Effector memory CD8-positive, alpha-beta T cell (primary cell): Measurements from ENCODE around the gene HBE1.

Source experiments
- ATAC-seq: fragments of 150-1000 bp; cut with Tn5 transposase; replicated peaks from 2 replicates; pipeline ENCODE4 v1.10.0; 2021; ENCODE audit warnings: mild to moderate bottlenecking, moderate library complexity
- DNase-seq, 3 experiments: peaks; one replicate each; pipeline ENCODE4 v3.0.0; 2021
- H3K27ac Mint-ChIP-seq, 2 donors: one replicate each; pipeline ENCODE4 v1.8.0; 2022; ENCODE audit warnings: mild to moderate bottlenecking in 2 of 2, mixed read lengths in 2 of 2, moderate library complexity in 2 of 2
- H3K27me3 Mint-ChIP-seq, 2 donors: one replicate each; pipeline ENCODE4 v1.8.0; 2022; ENCODE audit warnings: mixed read lengths in 2 of 2
- H3K36me3 Mint-ChIP-seq: one replicate; pipeline ENCODE4 v1.8.0; 2022; ENCODE audit warnings: mild to moderate bottlenecking, moderate library complexity, mixed read lengths; ENCODE audit not compliant: insufficient read depth
- H3K4me1 Mint-ChIP-seq, 2 donors: one replicate each; pipeline ENCODE4 v1.8.0; 2022; ENCODE audit warnings: low read depth in 2 of 2, mixed read lengths in 2 of 2
- H3K4me3 Mint-ChIP-seq, 2 donors: one replicate each; pipeline ENCODE4 v1.8.0; 2022; ENCODE audit warnings: mild to moderate bottlenecking in 2 of 2, mixed read lengths in 2 of 2, moderate library complexity in 2 of 2
- H3K9me3 Mint-ChIP-seq, 2 donors: one replicate each; pipeline ENCODE4 v1.8.0; 2022; ENCODE audit warnings: mixed read lengths in 2 of 2

HBE1 gene

GRCh38 chr11:5291207-5291838, 21.6 kb upstream of the HBE1 start:
- no peak overlapping the region for H3K27ac Mint-ChIP-seq
- H3K27me3 Mint-ChIP-seq: no peaks in the 10 kb centered on the region
- DNase-seq (no peak), ATAC-seq (no peak)
- no peaks in the 10 kb centered on the region for H3K9me3 Mint-ChIP-seq
- H3K4me1 Mint-ChIP-seq: no peaks in the 10 kb centered on the region
- no peaks in the 10 kb centered on the region for H3K36me3 Mint-ChIP-seq
- no peak overlapping the region for H3K4me3 Mint-ChIP-seq

GRCh38 chr11:5290106-5290505, 20.4 kb upstream of the HBE1 start:
- Mint-ChIP-seq H3K27ac (no peak overlapping the region), H3K36me3 (no peaks in the 10 kb centered on the region), H3K27me3 (no peaks in the 10 kb centered on the region), H3K9me3 (no peaks in the 10 kb centered on the region), H3K4me3 (no peak overlapping the region), H3K4me1 (no peaks in the 10 kb centered on the region)
- DNase-seq: no peak
- no peak for ATAC-seq

GRCh38 chr11:5289696-5290095, 20.0 kb upstream of the HBE1 start:
- no peak for ATAC-seq
- Mint-ChIP-seq H3K4me1 (no peaks in the 10 kb centered on the region), H3K27ac (no peak overlapping the region), H3K4me3 (no peak overlapping the region), H3K27me3 (peaks cover 0 to 3% of the 10 kb centered on the region in 2 donors), H3K9me3 (no peaks in the 10 kb centered on the region), H3K36me3 (no peaks in the 10 kb centered on the region)
- DNase-seq: no peak

GRCh38 chr11:5288906-5289550, 19.3 kb upstream of the HBE1 start:
- no peak overlapping the region for H3K27ac Mint-ChIP-seq
- H3K27me3 Mint-ChIP-seq: peaks cover 0 to 9% of the 10 kb centered on the region in 2 donors
- H3K36me3 Mint-ChIP-seq: no peaks in the 10 kb centered on the region
- H3K4me1 Mint-ChIP-seq: no peaks in the 10 kb centered on the region
- no peaks in the 10 kb centered on the region for H3K9me3 Mint-ChIP-seq
- DNase-seq (no peak), ATAC-seq (no peak)
- no peak overlapping the region for H3K4me3 Mint-ChIP-seq

GRCh38 chr11:5288108-5288905, 18.6 kb upstream of the HBE1 start:
- Mint-ChIP-seq H3K27ac (no peak overlapping the region), H3K9me3 (no peaks in the 10 kb centered on the region), H3K36me3 (no peaks in the 10 kb centered on the region), H3K27me3 (peaks cover 0 to 9% of the 10 kb centered on the region in 2 donors), H3K4me3 (no peak overlapping the region), H3K4me1 (no peaks in the 10 kb centered on the region)
- no peak for DNase-seq
- ATAC-seq: no peak

- DNase-seq (no peak), ATAC-seq (no peak)
- H3K27me3 Mint-ChIP-seq: peaks cover 0 to 9% of the 10 kb centered on the region in 2 donors
- no peak overlapping the region for H3K27ac Mint-ChIP-seq
- no peak overlapping the region for H3K4me3 Mint-ChIP-seq
- H3K4me1 Mint-ChIP-seq: no peaks in the 10 kb centered on the region
- no peaks in the 10 kb centered on the region for H3K9me3 Mint-ChIP-seq
- H3K36me3 Mint-ChIP-seq: no peaks in the 10 kb centered on the region
Measured at GRCh38 chr11:5286901-5287300, 17.2 kb upstream of the HBE1 start.

- Mint-ChIP-seq H3K27ac (no peak overlapping the region), H3K4me1 (no peaks in the 10 kb centered on the region), H3K36me3 (no peaks in the 10 kb centered on the region)
Measured at GRCh38 chr11:5286351-5286750, 16.6 kb upstream of the HBE1 start.

GRCh38 chr11:5285703-5286340, 16.1 kb upstream of the HBE1 start:
- no peak for DNase-seq
- H3K36me3 Mint-ChIP-seq: no peaks in the 10 kb centered on the region
- H3K4me3 Mint-ChIP-seq: no peak overlapping the region
- H3K4me1 Mint-ChIP-seq: no peaks in the 10 kb centered on the region
- H3K9me3 Mint-ChIP-seq: no peaks in the 10 kb centered on the region
- H3K27ac Mint-ChIP-seq: no peak overlapping the region
- peaks cover 0 to 9% of the 10 kb centered on the region in 2 donors for H3K27me3 Mint-ChIP-seq
- ATAC-seq: no peak

More at GRCh38 chr11:5286351-5286750, 16.6 kb upstream of the HBE1 start:
- no peaks in the 10 kb centered on the region for H3K9me3 Mint-ChIP-seq
- DNase-seq (no peak), ATAC-seq (no peak)
- no peak overlapping the region for H3K4me3 Mint-ChIP-seq
- peaks cover 0 to 9% of the 10 kb centered on the region in 2 donors for H3K27me3 Mint-ChIP-seq

GRCh38 chr11:5284637-5285036, 14.9 kb upstream of the HBE1 start:
- no peak overlapping the region for H3K27ac Mint-ChIP-seq
- H3K36me3 Mint-ChIP-seq: no peaks in the 10 kb centered on the region
- H3K27me3 Mint-ChIP-seq: peaks cover 0 to 9% of the 10 kb centered on the region in 2 donors
- no peak overlapping the region for H3K4me3 Mint-ChIP-seq
- no peak for ATAC-seq
- H3K4me1 Mint-ChIP-seq: no peaks in the 10 kb centered on the region
- H3K9me3 Mint-ChIP-seq: no peaks in the 10 kb centered on the region
- DNase-seq: no peak

GRCh38 chr11:5283882-5284281, 14.1 kb upstream of the HBE1 start:
- H3K4me1 Mint-ChIP-seq: no peaks in the 10 kb centered on the region
- peaks cover 0 to 9% of the 10 kb centered on the region in 2 donors for H3K27me3 Mint-ChIP-seq
- DNase-seq: no peak
- no peaks in the 10 kb centered on the region for H3K9me3 Mint-ChIP-seq
- H3K27ac Mint-ChIP-seq: no peak overlapping the region
- no peak overlapping the region for H3K4me3 Mint-ChIP-seq
- H3K36me3 Mint-ChIP-seq: no peaks in the 10 kb centered on the region
- ATAC-seq: no peak

- Mint-ChIP-seq H3K9me3 (no peaks in the 10 kb centered on the region), H3K36me3 (no peaks in the 10 kb centered on the region), H3K27me3 (peaks cover 0 to 9% of the 10 kb centered on the region in 2 donors), H3K4me1 (no peaks in the 10 kb centered on the region), H3K4me3 (no peak overlapping the region), H3K27ac (no peak overlapping the region)
- DNase-seq (no peak), ATAC-seq (no peak)
Measured at GRCh38 chr11:5283086-5283485, 13.3 kb upstream of the HBE1 start.

GRCh38 chr11:5282628-5283027, 12.9 kb upstream of the HBE1 start:
- H3K36me3 Mint-ChIP-seq: no peaks in the 10 kb centered on the region
- H3K27ac Mint-ChIP-seq: no peak overlapping the region
- no peak for ATAC-seq
- no peak for DNase-seq
- H3K9me3 Mint-ChIP-seq: no peaks in the 10 kb centered on the region
- no peaks in the 10 kb centered on the region for H3K4me1 Mint-ChIP-seq
- peaks cover 0 to 9% of the 10 kb centered on the region in 2 donors for H3K27me3 Mint-ChIP-seq
- H3K4me3 Mint-ChIP-seq: no peak overlapping the region

- Mint-ChIP-seq H3K4me1 (no peaks in the 10 kb centered on the region), H3K4me3 (no peak overlapping the region), H3K27ac (no peak overlapping the region), H3K9me3 (no peaks in the 10 kb centered on the region), H3K27me3 (peaks cover 0 to 9% of the 10 kb centered on the region in 2 donors), H3K36me3 (no peaks in the 10 kb centered on the region)
- DNase-seq (no peak), ATAC-seq (no peak)
Measured at GRCh38 chr11:5281596-5281995, 11.9 kb upstream of the HBE1 start.
